Measurements from ENCODE around the gene SEPTIN2. TPM values are rescaled to one million over a fixed set of nuclear protein-coding genes. Genes with fewer than 3 reads are reported as not detected.

The SEPTIN2 gene
- total RNA-seq, 1 experiment from 2014 or later = 353 TPM

DNA sequence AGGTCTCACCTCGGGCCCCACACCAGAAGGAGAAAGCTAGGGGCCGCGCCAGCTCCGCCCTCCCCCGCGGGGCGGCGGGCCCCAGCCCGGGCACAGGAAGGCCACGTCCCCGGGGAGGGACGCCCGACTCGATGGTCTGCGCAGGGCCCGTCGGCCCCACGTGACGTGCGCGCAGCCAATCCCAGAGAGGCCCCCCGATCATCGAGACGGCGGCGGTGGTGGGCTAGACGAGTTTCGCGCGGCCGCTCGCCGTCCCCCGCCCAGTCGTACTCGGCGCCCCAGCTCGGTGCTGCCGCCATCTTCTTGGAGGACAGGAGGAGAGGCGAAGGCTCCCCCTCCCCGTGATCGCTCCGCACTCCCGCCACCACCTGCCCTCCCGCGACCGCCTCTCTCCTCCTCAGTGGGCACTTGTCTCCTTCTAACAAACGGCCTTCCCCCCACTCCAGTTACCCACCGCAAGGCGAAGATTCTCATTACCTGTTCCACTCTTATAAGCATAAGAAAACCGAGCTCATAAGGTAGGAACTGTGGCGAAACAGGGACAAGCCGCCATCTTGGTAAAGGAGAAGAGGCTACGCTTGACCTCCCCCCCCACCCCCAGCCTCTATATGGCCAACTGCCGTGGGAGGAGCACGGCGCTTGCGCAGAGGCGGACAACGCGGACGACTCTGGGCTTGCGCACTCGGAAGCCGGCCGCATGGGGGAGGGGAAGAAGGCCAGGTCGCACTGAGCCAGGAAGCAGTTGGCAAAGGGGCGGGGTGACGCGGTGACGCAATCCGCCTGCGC lies 439 bp upstream of the SEPTIN2 start, which contains the start of gene HDLBP (continued):
- TF ChIP-seq SMAD3 (CRISPR knock-in tag; IDR thresholded peaks at IDR 0.05; ENCODE audit: borderline replicate concordance) = no peak
- TF ChIP-seq NFE2L1 (CRISPR knock-in tag; IDR thresholded peaks at IDR 0.05) = peak; percentile 76
- TF ChIP-seq SOX15 (CRISPR knock-in tag; IDR thresholded peaks at IDR 0.05) = no peak
- no peak for TF ChIP-seq RORB (CRISPR knock-in tag; IDR thresholded peaks at IDR 0.05)
- TF ChIP-seq, protein P1, sequence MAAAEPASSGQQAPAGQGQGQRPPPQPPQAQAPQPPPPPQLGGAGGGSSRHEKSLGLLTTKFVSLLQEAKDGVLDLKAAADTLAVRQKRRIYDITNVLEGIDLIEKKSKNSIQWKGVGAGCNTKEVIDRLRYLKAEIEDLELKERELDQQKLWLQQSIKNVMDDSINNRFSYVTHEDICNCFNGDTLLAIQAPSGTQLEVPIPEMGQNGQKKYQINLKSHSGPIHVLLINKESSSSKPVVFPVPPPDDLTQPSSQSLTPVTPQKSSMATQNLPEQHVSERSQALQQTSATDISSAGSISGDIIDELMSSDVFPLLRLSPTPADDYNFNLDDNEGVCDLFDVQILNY (CRISPR knock-in tag; IDR thresholded peaks at IDR 0.05) = peak; percentile 77; the same call in 1 of the 2 replicates
- TF ChIP-seq, protein P2, sequence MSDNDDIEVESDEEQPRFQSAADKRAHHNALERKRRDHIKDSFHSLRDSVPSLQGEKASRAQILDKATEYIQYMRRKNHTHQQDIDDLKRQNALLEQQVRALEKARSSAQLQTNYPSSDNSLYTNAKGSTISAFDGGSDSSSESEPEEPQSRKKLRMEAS (CRISPR knock-in tag; IDR thresholded peaks at IDR 0.05) = peak; percentile 81
- TF ChIP-seq FOXJ3 (CRISPR knock-in tag; IDR thresholded peaks at IDR 0.05; ENCODE audit: borderline replicate concordance) = no peak
- no peak for TF ChIP-seq ELF4 (CRISPR knock-in tag; IDR thresholded peaks at IDR 0.05; ENCODE audit: low read depth)
- no peak for TF ChIP-seq NR1H2 (CRISPR knock-in tag; IDR thresholded peaks at IDR 0.05)
- TF ChIP-seq, protein P3, sequence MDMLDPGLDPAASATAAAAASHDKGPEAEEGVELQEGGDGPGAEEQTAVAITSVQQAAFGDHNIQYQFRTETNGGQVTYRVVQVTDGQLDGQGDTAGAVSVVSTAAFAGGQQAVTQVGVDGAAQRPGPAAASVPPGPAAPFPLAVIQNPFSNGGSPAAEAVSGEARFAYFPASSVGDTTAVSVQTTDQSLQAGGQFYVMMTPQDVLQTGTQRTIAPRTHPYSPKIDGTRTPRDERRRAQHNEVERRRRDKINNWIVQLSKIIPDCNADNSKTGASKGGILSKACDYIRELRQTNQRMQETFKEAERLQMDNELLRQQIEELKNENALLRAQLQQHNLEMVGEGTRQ (CRISPR knock-in tag; IDR thresholded peaks at IDR 0.05) = peak; percentile 98
- no peak for TF ChIP-seq ESRRA (CRISPR knock-in tag; IDR thresholded peaks at IDR 0.05; ENCODE audit: borderline replicate concordance)
- no peak for TF ChIP-seq ZNF138 (CRISPR knock-in tag; conservative IDR thresholded peaks at IDR 0.05)
- TF ChIP-seq, protein P4, sequence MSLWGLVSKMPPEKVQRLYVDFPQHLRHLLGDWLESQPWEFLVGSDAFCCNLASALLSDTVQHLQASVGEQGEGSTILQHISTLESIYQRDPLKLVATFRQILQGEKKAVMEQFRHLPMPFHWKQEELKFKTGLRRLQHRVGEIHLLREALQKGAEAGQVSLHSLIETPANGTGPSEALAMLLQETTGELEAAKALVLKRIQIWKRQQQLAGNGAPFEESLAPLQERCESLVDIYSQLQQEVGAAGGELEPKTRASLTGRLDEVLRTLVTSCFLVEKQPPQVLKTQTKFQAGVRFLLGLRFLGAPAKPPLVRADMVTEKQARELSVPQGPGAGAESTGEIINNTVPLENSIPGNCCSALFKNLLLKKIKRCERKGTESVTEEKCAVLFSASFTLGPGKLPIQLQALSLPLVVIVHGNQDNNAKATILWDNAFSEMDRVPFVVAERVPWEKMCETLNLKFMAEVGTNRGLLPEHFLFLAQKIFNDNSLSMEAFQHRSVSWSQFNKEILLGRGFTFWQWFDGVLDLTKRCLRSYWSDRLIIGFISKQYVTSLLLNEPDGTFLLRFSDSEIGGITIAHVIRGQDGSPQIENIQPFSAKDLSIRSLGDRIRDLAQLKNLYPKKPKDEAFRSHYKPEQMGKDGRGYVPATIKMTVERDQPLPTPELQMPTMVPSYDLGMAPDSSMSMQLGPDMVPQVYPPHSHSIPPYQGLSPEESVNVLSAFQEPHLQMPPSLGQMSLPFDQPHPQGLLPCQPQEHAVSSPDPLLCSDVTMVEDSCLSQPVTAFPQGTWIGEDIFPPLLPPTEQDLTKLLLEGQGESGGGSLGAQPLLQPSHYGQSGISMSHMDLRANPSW (CRISPR knock-in tag; conservative IDR thresholded peaks at IDR 0.05; ENCODE audit: low read depth) = no peak
- no peak for TF ChIP-seq ZNF396 (CRISPR knock-in tag; IDR thresholded peaks at IDR 0.05; ENCODE audit: borderline replicate concordance)
- TF ChIP-seq FOXK1 (CRISPR knock-in tag; IDR thresholded peaks at IDR 0.05) = peak; percentile 15
- TF ChIP-seq ZBTB21 (CRISPR knock-in tag; IDR thresholded peaks at IDR 0.05; ENCODE audit: borderline replicate concordance) = 0 out of 2 replicates have a peak, but pooled peaks have one; percentile 22
- TF ChIP-seq ZNF423 (CRISPR knock-in tag; IDR thresholded peaks at IDR 0.05) = no peak
- TF ChIP-seq, protein P5, sequence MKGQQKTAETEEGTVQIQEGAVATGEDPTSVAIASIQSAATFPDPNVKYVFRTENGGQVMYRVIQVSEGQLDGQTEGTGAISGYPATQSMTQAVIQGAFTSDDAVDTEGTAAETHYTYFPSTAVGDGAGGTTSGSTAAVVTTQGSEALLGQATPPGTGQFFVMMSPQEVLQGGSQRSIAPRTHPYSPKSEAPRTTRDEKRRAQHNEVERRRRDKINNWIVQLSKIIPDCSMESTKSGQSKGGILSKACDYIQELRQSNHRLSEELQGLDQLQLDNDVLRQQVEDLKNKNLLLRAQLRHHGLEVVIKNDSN (CRISPR knock-in tag; IDR thresholded peaks at IDR 0.05) = peak; percentile 98
- TF ChIP-seq, protein P6, sequence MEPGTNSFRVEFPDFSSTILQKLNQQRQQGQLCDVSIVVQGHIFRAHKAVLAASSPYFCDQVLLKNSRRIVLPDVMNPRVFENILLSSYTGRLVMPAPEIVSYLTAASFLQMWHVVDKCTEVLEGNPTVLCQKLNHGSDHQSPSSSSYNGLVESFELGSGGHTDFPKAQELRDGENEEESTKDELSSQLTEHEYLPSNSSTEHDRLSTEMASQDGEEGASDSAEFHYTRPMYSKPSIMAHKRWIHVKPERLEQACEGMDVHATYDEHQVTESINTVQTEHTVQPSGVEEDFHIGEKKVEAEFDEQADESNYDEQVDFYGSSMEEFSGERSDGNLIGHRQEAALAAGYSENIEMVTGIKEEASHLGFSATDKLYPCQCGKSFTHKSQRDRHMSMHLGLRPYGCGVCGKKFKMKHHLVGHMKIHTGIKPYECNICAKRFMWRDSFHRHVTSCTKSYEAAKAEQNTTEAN (CRISPR knock-in tag; IDR thresholded peaks at IDR 0.05) = peak; percentile 35; the same call in 1 of the 2 replicates
- peak; percentile 88 for TF ChIP-seq SP1 (CRISPR knock-in tag; conservative IDR thresholded peaks at IDR 0.05)
- TF ChIP-seq, protein P7, sequence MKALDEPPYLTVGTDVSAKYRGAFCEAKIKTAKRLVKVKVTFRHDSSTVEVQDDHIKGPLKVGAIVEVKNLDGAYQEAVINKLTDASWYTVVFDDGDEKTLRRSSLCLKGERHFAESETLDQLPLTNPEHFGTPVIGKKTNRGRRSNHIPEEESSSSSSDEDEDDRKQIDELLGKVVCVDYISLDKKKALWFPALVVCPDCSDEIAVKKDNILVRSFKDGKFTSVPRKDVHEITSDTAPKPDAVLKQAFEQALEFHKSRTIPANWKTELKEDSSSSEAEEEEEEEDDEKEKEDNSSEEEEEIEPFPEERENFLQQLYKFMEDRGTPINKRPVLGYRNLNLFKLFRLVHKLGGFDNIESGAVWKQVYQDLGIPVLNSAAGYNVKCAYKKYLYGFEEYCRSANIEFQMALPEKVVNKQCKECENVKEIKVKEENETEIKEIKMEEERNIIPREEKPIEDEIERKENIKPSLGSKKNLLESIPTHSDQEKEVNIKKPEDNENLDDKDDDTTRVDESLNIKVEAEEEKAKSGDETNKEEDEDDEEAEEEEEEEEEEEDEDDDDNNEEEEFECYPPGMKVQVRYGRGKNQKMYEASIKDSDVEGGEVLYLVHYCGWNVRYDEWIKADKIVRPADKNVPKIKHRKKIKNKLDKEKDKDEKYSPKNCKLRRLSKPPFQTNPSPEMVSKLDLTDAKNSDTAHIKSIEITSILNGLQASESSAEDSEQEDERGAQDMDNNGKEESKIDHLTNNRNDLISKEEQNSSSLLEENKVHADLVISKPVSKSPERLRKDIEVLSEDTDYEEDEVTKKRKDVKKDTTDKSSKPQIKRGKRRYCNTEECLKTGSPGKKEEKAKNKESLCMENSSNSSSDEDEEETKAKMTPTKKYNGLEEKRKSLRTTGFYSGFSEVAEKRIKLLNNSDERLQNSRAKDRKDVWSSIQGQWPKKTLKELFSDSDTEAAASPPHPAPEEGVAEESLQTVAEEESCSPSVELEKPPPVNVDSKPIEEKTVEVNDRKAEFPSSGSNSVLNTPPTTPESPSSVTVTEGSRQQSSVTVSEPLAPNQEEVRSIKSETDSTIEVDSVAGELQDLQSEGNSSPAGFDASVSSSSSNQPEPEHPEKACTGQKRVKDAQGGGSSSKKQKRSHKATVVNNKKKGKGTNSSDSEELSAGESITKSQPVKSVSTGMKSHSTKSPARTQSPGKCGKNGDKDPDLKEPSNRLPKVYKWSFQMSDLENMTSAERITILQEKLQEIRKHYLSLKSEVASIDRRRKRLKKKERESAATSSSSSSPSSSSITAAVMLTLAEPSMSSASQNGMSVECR (CRISPR knock-in tag; IDR thresholded peaks at IDR 0.05; ENCODE audit: borderline replicate concordance) = peak; percentile 38; the same call in 1 of the 2 replicates
- TF ChIP-seq, protein P8, sequence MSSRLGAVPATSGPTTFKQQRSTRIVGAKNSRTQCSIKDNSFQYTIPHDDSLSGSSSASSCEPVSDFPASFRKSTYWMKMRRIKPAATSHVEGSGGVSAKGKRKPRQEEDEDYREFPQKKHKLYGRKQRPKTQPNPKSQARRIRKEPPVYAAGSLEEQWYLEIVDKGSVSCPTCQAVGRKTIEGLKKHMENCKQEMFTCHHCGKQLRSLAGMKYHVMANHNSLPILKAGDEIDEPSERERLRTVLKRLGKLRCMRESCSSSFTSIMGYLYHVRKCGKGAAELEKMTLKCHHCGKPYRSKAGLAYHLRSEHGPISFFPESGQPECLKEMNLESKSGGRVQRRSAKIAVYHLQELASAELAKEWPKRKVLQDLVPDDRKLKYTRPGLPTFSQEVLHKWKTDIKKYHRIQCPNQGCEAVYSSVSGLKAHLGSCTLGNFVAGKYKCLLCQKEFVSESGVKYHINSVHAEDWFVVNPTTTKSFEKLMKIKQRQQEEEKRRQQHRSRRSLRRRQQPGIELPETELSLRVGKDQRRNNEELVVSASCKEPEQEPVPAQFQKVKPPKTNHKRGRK (CRISPR knock-in tag; IDR thresholded peaks at IDR 0.05; ENCODE audit: borderline replicate concordance) = no peak
- TF ChIP-seq EMX1 (CRISPR knock-in tag; IDR thresholded peaks at IDR 0.05) = no peak; the same call in 1 of the 2 replicates
